Glomerular visceral epithelial cell (primary cell): ENCODE measurements around the gene GDF15.
"Not testable (repeated sequence)": the region's sequence is repeated elsewhere in the genome, so short reads cannot be mapped to it uniquely, and the experiment has no call there.

Experiments used
- DNase-seq: peaks from one replicate; pipeline ENCODE4 v3.0.0-alpha.2; 2016; ENCODE audit errors: extremely low spot score

The GDF15 gene

DNA sequence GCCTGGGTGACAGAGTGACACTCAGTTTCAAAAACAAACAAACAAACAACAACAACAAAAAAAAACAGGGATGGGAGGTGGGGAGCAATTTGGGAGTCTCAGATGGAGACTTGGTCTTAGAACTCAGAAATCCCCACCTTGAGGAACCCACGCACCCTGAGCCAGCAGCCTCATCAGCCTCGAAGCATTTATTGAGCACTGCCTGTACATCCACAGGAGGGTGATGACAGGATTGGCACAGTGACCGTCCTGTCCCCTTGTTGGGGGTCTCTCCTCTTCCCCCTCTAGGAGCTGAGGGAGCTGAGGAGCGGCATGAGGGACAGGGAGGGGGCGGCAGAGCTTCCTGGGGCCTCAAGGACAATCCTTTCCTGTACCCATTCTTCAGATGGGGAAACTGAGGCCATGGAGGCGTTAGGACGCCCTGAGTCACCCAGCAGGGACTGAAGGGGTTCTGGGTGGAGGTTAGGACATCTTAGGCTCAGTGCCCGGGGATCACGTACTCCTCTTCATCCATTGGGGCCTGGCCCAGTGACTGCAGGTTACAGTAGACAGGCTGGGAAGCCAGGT lies 5.6 kb downstream of the GDF15 start:
- no peak for DNase-seq

DNA sequence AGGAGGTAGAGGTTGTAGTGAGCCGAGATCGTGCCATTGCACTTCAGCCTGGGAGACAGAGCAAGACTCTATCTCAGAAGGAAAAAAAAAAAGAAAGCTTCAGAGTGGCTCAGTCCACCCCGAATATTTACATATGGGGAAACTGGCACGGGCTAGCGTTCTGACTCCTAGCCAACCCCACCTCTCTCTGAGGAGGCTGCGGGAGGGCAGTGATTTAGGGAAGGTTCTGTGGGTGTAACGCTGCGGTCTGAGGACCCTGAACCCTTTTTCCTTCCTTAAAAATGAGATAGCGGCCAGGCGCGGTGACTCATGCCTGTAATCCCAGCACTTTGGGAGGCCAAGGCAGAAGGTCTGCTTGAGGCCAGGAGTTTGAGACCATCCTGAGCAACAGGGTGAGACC lies 6.5 kb downstream of the GDF15 start:
- no peak for DNase-seq

DNA sequence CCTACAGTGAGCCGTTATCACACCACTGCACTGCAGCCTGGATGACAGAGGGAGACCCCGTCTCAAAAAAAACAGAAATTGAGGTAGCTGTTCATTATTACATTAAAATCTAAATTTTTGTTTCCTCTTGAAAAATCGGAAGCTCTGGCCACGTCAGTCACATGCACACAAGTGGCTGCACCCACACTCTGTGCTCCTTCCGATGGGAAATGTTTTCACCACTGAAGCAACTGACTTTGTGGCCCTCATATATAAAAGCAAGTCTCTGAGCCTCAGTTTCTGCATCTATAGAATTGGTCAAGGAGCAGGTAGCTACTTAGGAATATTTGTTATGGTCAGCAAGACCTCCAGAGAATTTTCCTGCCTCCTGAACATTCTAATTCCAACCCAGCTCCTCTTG lies 7.0 kb downstream of the GDF15 start:
- no peak for DNase-seq

DNA sequence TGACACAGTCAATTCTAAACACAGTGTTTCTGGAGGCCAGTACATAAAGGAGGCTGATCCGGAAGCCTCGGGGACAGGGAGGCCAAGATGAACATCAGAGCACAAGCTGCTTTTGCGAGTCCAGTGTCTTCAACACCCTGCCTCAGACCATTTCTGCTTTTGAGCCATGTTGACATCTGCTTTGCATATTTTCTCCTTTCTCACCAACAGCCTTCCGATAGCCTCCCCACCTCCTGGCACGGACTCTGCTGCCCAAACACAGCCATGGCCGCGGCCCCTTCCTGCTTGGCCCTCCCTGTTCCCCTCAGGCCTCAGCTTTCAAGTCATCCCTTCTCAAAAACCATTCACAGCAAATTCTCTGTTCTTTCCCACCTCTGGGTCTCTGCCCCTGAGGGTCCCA lies 7.9 kb downstream of the GDF15 start:
- DNase-seq, result no peak

DNA sequence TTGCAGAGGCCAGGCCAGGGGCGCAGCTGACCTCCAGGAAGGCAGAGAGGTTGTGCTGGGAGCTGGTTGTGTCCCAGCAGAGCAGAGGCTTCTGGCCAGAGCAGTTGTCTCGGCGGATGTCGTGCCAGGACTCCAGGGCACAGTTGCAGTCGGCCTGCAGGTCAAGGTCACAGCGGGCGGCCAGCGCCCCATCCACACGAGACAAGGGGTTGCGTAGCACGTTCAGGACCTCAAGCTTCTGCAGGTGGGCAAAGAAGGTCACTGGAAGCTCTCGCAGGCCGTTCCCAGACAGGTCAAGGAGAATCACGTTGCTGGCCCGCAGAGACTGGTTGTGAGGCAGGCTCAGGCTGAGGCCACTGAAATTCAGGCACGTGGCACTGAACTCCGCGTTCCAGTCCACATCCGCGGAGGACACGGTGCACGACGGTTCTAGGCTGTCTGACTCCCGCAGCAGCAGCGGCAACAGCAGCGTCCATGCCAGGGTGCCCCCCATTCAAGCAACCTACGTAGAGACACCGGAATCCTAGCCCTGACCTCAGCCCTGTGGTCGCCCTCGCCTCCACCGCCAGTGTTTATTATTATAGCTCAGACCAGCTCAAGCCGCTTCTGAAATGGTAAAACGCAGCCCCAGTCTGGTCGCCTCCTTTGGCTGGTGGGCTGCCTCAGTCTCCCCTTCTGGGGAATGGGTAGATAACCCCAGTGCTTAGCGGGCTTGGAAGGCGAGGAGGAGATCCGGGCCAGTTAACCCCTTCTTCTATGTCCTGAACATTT lies 10.7 kb downstream of the GDF15 start:
- no peak for DNase-seq

DNA sequence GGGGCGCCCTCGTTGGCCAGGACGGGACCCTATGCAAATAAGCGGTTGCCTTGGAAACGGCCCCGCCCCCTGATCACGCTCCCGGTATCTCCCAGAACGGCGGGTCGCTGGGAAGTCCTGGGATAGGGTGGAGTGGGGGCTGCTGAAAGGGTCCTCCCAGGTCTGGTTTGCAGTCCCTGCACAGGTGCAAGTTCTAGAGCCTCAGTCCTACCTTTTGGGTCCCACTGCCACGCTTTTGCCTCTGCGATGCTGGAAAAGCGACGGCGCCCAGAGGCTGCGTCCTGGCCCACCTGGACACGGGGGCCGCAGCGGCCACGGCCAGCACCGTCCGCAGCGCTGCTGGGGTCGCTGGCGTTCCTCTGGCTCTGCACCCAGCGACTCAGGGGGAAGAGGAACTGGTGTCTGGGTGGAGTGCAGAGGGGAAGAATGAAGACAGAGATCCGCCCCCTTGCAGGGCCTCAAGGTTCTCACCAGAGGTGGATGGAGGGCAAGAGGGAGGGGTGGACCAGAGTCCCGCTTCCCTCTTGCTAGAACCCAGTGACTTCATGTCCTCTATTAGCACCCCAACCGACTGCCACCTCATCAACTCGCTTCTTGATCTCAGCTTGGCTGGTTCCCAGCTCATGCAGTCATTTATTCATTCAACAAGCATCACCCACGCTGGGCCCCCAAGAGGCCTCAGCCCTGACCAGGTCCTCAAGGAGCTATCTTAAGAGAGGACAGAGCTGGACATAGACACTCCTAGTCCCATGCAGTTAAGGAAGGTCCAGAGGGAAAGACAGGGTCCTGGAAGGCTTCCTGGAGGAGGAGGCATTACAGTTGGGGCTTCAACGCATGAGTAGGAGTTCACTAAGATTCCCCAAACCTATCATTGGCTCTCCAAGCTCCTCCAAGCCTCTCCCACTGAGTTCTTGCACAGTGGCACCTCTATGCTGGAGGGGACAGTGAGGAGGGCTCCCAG lies 11.6 kb downstream of the GDF15 start, which contains the start of gene LRRC25:
Gene LRRC25 (minus strand): TSS at position 381 of the 961 bp plus-strand sequence. CDS start 659 bp downstream, outside the sequence.
- no peak for DNase-seq

DNA sequence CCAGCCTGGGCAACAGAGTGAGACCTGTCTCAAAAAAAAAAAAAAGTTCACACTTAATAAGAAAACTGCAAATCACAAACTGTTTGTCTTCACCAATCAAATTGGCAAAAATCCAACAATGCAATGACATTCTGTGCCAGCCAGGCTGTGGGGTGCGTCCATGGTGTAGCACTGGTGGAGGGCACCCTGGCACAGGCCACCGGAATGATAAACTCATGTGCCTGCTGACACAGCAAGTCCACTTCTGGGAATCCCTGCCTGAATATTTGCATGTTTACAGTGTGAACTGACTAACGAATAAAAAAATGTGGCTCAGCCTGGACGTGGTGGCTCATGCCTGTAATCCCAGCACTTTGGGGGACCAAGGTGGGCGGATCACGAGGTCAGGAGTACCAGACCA lies 13.1 kb downstream of the GDF15 start:
- peak; percentile 63 for DNase-seq

DNA sequence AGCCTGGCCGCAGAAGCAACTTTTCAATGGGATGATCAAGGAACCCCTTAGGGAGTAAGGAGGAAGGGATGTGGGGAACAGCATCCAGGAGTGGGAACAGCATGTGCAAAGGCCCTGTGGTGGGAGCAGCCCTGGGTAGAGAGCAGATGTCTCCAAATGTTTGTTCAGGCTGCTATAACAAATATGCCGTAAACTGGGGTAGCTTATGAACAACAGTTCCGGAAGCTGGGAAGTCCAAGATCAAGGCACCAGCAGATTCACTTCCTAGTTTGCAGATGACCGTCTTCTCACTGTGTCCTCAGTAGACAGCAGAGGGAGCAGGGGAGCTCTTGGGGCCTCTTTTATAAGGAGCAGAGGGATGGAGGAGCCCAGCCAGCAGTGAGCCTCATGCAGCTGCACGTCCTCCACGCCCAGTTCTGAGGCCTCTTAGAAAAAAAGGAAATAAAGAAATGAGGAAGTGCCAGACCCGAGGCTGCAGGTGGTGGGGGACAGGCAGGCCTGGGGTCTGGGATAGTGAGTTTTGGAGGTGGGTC lies 15.7 kb downstream of the GDF15 start:
- DNase-seq, result peak; percentile 90

DNA sequence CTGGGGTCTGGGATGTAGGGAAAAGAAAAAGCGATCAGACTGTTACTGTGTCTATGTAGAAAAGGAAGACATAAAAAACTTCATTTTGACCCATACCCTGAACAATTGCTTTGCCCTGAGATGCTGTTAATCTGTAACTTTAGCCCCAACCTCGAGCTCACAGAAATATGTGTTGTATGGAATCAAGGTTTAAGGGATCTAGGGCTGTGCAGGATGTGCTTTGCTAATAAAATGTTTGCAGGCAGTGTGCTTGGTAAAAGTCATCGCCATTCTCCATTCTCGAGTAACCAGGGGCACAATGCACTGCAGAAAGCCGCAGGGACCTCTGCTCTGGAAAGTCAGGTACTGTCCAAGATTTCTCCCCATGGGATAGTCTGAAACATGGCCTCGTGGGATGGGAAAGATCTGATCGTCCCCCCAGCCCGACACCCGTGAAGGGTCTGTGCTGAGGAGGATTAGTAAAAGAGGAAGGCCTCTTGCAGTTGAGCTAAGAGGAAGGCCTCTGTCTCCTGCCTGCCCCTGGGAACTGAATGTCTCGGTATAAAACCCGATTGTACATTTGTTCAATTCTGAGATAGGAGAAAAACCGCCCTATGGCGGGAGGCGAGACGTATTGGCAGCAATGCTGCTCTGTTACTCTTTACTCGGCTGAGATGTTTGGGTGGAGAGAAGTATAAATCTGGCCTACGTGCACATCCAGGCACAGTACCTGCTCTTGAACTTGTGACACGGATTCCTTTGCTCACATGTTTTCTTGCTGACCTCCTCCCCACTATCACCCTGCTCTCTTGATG lies 16.7 kb downstream of the GDF15 start:
- not testable (repeated sequence) for DNase-seq

DNA sequence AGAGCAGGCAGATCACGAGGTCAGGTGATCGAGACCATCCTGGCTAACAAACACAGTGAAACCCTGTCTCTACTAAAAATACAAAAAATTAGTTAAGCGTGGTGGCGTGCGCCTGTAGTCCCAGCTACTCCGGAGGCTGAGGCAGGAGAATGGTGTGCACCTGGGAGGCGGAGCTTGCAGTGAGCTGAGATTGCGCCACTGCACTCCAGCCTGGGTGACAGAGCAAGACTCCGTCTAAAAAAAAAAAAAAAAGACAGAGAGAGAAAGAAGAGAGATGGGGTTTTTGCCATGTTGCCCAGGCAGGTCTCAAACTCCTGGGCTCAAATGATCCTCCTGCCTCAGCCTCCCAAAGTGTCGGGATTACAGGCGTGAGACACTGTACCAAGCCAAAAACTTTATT lies 19.8 kb downstream of the GDF15 start:
- not testable (repeated sequence) for DNase-seq

DNA sequence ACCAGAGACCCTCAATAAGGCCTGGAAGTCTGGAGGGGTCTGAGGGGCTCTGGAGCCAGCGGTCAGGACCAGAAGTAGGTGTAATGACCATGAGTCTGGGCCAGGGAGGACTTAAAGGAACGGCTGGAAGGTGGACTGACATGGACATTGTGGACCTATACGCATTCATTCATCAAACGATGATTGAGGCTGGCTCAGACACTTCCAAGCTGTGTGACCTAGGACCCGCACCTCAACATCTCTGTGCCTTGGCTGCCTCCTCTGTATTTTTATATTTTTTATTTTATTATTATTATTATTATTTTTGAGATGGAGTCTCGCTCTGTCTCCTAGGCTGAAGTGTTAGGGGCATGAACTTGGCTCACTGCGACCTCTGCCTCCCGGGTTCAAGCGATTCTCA lies 20.8 kb downstream of the GDF15 start:
- DNase-seq, result no peak

DNA sequence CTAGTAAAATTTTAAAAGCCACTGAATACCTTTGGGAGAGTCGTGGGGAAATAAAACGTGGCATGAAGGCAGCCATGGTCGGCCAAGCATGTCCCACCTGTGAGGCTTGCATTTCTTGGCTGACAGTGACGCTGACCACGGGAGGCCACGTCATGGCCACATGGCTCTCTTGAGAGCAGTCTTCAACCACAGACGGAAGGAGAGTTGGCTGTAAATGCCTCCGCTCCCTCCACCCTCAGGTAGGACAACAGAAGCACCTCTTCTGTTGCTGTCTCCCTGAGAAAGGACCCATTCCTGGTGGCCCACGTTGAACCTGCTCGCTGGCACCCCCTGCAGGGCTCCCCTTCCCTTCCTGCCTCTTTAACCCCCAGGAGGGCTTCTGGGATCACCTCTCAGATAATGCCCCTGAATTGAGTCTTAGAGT lies 22.1 kb downstream of the GDF15 start:
- peak; percentile 90 for DNase-seq

DNA sequence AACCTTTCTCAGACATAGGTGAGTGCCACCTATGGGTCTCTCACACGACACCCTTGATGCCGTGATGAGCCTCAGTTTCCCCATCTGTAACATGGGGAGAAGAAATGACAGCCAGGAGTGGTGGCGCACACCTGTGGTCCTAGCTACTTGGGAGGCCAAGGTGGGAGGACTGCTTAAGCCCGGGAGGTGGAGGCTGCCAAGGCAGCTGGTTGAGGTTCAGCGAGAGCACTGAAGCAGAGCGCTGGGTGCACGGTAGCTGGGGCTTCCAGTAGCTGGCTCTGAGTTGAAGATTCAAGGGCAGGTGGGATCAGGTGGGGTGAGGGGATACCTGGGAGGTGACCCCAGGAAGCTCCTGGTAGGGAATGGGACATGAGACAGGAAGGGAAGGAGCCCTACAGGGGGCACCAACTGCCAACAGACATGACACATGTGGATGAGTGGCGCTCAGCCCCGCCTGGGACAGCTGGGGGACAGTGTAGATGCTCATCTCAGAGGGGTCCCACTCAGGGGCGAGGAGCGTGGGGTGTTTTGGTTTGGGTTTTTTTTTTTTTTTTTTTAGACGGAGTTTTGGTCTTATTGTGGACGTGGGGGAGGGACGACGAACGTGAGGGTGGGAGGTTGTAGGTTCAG lies 26.8 kb downstream of the GDF15 start:
- no peak for DNase-seq

DNA sequence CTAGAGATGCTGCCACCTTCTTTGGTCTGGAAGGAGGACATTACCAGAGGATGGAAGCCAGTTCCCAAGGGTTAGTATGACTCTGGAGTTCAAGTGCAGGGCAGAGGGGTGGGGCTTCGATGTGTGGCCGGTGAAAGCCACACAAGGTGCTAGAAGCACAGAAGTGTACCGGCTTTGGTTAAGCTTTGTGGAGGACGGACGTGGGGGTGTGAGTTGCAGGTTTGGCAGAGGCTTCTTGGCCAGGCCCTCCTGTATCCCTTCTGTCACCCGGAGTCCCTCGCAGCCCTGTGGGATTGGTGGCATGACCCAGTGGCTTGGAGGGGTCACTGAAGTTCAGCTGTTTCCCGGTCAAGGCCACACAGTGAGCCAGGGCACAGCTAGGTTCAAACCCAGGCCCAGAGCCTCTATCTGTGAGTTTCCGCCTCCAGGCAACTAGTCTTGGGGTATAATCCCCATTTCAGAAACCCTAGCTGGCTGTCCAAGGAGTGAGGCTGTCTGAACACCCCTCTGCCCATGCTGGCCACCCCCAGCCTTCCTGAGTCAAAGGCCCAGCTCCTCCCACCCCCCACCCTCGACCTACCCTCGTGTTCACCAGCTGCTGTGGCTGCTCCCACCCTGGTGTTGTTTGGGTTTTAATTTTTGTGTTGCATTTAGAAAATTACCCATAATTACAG lies 28.7 kb downstream of the GDF15 start:
- DNase-seq, result peak; percentile 53

DNA sequence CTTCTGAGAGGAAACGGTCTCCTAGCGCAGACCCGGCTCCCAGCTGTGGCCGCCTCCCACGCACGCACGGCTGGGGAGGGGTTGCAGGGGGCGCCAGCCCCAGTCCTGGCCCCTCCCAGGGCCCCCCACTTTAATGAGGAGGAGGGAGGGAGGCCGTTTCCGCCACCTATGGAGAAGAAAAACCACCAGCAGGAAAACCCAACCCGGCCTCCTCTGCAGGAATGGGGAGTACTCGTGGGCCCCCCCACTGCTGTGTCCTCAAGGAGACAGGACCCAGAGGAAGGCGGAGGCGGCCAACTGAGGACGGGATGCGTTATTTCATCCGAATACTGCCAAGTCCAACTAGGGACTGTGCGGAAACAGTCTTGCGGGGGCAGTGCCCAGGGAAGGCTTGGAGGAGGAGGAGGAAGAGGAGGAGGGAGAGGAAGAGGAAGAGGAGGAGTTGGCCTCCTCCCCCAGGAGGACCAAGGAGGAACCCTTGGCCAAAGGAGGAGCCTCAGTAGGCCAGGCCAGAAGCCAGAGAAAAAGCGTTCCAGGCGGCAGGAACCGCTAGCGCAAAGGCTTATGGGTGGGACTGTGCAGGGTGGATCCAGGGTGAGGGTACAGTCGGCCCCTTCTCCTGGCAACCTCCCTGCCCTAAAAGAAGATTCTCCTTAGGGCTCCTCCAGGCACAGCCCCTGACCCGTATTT lies 29.4 kb downstream of the GDF15 start:
- DNase-seq, result peak; percentile 22

DNA sequence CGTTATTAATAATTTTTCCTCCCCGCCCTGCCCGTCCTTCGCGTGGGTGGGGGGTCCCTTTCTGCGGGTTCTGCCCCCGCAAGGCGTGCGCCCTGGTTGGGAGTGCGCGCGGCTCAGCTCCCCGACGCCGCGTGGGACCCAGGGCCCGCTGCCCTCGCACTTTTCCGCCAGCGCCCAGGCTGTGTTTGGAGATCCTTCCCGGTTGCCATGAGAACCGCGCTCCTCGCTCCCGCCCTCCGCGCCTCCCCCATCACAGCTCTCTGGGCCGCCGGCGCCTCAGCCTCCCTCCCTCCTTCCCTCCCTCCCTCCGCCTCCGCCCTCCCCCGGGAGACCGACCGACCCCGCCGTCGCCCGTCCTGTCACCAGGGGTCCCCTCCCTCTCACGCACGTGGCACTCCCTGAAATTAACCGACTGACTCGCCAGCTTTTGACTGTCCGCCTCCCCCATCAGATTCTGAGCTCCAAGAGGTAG lies 30.9 kb downstream of the GDF15 start:
- peak; percentile 79 for DNase-seq

DNA sequence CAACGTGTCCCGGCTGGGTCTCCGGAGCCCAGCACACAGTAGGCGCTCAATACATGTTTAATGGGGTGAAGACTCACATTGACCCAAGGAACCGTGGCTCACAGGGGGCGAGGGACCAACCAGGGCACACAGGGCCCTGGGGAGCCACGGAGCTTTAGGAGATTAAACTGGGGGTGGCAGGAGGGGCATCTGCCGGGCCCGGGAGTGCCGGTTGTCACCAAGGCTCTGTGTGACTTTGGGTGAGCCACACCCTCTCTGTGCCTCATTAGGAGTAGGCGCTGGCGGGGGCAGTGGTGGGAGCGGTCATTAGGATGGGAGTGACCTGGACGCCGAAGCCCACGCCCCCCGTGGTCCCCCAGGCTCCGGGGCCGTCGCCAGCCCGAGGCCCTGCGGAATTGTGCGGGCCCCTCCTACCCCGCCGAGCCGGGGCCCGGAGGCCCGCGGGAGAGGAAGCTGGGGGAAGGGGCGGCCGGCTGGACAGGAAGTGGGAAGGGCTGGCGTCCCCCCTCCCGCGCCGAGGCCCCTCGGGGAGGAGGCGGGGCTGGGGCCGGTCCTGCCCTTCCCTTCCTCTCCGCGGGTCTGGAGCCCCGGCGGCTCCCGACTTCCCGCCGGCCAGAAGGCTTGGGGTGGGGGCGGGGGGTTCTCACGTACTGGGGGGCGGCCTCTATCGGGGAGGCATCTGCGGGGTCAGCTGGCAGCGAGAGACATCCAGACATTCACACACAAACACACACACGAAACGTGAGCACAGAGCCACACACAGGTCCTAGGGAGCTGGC lies 31.5 kb downstream of the GDF15 start:
- peak; percentile 82 for DNase-seq

DNA sequence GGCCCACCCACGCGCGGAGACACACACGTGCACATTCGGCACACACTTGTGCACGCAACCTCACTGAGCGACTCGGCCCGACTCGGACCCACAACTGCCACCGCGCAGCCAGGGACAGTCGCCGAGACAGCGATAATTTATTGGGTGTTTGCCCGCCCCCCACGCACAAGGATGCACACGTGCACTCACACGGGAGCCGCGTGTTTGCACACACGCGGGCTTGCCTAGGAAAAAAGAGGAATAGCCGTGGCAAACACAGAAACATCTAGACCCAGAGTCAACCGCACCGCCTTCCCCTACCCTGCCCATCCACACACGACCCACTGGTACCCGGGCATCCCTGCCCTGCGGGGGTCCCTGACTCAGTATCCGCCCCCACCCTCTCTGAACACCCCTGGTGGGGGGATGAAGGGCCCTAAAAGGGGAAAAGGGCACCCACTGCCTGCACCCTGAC lies 32.1 kb downstream of the GDF15 start:
- DNase-seq, result no peak
